GM18502 (cell line): ENCODE results near the gene TRIM33.
A peak's percentile ranks its signal among the peaks of the same experiment; 100 is the strongest.
"Not testable (repeated sequence)": the region's sequence is repeated elsewhere in the genome, so short reads cannot be mapped to it uniquely, and the experiment has no call there.

ENCODE experiments used
- ATAC-seq: cut with Tn5 transposase; IDR thresholded peaks from one replicate; pipeline ENCODE4 v1.9.1; 2021; ENCODE audit warnings: mild to moderate bottlenecking; ENCODE audit not compliant: unreplicated experiment, poor library complexity

TRIM33 gene

GRCh38 chr1:114512595-114513280, 1.7 kb upstream of the TRIM33 start:
- no peak for ATAC-seq

- peak; percentile 63 for ATAC-seq
Observed at GRCh38 chr1:114510274-114511031, 550 bp downstream of the TRIM33 start.

- no peak for ATAC-seq
Observed at GRCh38 chr1:114509596-114510273, 1.3 kb downstream of the TRIM33 start.

- ATAC-seq, result no peak
Observed at GRCh38 chr1:114508386-114508898, 2.6 kb downstream of the TRIM33 start.

GRCh38 chr1:114507513-114507912, 3.5 kb downstream of the TRIM33 start:
- ATAC-seq, result no peak

GRCh38 chr1:114505148-114505561, 5.8 kb downstream of the TRIM33 start:
- ATAC-seq, result no peak

GRCh38 chr1:114503916-114504422, 7.0 kb downstream of the TRIM33 start:
- ATAC-seq, result no peak

GRCh38 chr1:114502080-114502479, 8.9 kb downstream of the TRIM33 start:
- ATAC-seq, result no peak

GRCh38 chr1:114499478-114499877, 11.5 kb downstream of the TRIM33 start:
- ATAC-seq, result no peak

GRCh38 chr1:114496089-114496488, 14.9 kb downstream of the TRIM33 start:
- ATAC-seq, result no peak

- ATAC-seq, result no peak
Observed at GRCh38 chr1:114495486-114495885, 15.5 kb downstream of the TRIM33 start.

GRCh38 chr1:114492978-114493377, 18.0 kb downstream of the TRIM33 start:
- no peak for ATAC-seq

GRCh38 chr1:114490274-114490693, 20.7 kb downstream of the TRIM33 start:
- ATAC-seq, result no peak

- no peak for ATAC-seq
Observed at GRCh38 chr1:114488739-114489138, 22.3 kb downstream of the TRIM33 start.

GRCh38 chr1:114485286-114485685, 25.7 kb downstream of the TRIM33 start:
- ATAC-seq, result no peak

- peak; percentile 80 for ATAC-seq
Observed at GRCh38 chr1:114482585-114482984, 28.4 kb downstream of the TRIM33 start.

GRCh38 chr1:114479636-114480035, 31.4 kb downstream of the TRIM33 start:
- not testable (repeated sequence) for ATAC-seq

GRCh38 chr1:114479134-114479533, 31.9 kb downstream of the TRIM33 start:
- ATAC-seq, result no peak

GRCh38 chr1:114473796-114474195, 37.2 kb downstream of the TRIM33 start:
- ATAC-seq, result no peak

- ATAC-seq, result no peak
Observed at GRCh38 chr1:114472408-114472807, 38.6 kb downstream of the TRIM33 start.

GRCh38 chr1:114470681-114471080, 40.3 kb downstream of the TRIM33 start:
- no peak for ATAC-seq
